NCI-H128 (cell line): ENCODE measurements around the gene PSMB11.

Source experiments
- DNase-seq: peaks from one replicate; lab custom pipeline; 2025; ENCODE audit not compliant: unreplicated experiment; lab: John Stamatoyannopoulos, UW

Gene PSMB11

DNA sequence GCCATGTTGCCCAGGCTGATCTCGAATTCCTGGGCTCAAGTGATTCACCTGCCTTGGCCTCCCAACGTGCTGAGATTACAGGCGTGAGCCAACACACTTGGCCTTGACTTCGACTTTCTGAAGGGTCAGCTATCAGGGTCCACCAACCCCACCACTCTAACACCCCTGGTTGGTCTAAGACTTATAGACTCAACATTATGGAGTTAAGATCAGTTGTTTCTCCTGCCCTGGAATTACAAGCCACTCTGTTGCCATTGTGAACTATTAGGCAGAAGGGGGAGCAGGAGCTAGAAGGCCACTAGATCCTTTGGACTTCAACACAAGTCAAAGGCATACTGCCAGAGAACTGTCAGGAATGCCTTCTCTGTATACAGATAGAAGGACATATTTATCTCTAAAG lies 1.9 kb upstream of the PSMB11 start:
- no peak for DNase-seq

DNA sequence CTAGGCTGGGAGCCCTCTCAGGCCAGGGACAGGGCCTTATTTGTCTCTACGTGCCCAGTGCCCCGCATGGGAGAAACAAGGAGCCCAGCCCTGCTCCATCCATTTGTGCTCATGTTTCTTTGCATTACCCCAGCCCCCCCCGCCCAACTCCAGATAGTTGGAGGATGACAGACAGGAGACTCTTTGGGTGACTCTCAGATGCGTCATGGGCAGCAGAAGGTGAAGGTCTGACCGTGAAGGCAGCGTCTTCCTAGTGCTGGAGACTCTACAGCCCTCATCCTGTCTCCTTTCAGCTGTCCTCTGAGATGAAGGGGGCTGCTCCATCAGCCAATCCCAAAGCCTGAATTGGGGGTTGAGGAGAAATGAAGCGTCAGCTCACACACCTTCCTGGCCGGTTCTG lies 283 bp upstream of the PSMB11 start:
- no peak for DNase-seq

DNA sequence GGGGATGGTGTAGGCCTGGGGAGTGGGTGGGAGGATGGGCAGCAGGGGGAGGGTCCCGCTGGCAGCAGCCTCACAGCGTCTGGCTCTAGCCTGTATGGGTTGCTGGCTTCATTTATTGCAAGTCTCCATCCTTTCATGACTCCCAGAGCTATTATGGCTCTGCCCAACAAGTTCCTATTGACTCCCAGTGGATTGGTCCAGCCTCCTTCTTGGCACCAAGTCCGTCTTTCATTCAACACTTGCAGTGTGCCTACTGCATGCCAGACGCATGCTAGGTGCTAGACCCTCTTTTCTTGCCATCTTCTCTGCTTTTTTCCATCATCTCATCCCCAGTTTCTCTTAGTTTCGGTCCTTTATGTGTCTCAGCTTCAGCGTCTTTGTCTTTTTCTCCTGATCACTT lies 1.1 kb downstream of the PSMB11 start:
- no peak for DNase-seq

DNA sequence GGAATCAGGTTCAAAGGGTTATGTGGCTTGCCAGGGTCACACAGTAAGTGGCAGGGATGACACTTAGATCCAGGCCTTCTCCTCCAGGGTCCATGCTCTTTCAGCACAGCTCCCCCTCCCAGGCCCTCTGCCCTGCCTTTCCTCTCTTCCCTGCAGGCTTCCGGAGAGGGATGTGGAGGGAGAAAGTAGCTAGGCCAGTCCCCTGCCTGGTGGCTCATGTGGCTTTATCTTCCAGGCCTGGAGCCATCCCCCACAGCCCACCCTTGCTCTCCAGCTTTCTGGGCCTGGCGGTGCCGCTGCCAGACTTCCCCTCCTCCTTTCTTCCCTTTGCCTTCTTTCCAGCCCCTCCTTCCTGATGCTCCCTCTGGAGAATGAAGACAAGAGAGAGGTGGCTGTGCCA lies 1.7 kb downstream of the PSMB11 start:
- DNase-seq: no peak

DNA sequence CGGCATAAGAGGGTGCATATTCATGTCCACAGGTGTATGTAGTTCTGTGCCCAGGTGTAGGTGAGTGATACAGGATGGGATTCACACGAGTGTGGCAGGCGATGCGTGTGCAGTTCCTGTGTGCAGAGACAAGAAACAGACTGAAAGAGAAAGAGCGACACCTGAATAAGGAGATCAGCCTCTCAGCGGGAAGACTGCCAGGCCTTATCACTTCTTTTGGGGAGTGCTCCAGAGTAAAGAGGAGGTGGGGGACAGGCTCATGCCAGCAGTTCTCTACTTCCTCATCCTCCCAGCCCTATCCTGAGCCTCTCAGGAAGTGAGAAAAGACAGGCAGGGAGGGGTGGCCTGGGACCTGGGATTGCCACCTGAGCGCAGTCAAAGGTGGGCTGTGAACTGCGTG lies 2.8 kb downstream of the PSMB11 start:
- DNase-seq: no peak

DNA sequence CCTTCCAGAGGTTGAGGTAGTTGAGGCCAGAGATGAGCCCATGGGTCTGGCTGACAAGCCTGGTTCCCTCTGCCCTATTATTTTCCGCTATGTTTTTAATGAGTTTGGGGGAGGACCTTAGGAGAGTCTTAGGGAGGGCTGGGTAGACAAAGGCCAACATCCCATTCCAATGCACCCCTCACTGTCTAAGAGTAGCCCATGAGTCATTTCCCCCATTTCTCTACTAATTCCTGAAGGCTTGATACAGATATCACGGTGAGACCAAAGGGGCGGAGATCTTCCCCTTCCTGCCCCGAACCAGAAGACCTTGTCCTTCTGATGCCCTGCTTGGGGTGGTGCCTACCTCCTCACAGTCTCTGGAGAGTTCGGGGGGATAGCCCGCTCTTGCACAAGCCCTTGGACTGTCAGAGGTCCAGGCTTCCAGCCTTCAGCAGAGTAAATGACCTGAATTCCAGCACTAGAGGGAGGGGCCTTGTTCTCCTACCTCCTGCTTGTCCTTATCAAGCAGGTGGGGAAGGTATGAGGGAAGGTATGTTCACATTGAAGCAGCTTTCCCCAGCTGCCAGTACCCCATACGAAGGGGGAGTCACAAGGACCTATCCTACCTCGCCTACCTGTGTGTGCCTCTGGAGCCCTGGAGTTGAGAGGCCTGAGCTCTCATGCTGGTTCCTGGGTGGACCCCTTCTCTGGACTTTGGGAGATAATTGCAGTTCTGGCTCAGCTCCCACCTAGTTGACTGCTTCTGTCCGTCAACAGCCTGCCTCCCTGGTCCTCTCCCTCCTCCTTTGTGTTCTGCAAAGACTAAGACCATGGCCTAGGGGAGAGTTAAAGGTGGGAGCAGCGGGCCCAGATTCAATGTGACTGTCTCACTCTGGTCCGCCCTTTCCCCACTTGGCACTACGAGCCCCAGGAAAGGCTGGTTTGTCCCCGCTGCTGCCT lies 3.7 kb downstream of the PSMB11 start:
- no peak for DNase-seq

DNA sequence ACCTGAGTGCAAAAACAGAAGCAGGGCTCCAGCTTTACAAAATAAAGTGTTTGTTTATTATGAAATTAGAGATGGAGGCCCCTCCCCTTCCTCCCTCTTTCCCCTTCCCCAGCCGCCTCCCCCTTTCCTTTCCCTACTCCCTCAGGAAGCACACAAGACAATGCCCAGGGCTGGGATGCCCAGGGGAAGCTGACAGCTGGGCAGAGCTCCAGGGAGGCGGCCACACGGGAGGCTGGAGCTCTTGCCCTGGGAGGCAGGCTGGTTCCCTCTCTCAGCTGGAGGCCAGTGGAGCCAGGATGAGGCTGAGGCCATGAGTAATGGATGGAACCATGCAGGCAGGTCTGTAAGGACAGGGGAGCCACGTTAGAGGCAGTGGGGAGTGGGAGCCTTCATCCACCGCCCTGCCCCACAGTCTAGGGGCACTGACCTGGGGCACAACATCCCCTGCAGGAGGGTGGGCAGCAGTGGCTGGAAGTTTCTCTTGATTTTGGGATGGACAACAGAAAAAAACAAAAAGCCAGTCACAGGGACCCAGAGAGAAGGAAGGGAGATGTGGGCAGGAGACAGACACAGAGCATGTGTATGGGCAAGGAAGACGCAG lies 5.1 kb downstream of the PSMB11 start:
- DNase-seq: no peak

DNA sequence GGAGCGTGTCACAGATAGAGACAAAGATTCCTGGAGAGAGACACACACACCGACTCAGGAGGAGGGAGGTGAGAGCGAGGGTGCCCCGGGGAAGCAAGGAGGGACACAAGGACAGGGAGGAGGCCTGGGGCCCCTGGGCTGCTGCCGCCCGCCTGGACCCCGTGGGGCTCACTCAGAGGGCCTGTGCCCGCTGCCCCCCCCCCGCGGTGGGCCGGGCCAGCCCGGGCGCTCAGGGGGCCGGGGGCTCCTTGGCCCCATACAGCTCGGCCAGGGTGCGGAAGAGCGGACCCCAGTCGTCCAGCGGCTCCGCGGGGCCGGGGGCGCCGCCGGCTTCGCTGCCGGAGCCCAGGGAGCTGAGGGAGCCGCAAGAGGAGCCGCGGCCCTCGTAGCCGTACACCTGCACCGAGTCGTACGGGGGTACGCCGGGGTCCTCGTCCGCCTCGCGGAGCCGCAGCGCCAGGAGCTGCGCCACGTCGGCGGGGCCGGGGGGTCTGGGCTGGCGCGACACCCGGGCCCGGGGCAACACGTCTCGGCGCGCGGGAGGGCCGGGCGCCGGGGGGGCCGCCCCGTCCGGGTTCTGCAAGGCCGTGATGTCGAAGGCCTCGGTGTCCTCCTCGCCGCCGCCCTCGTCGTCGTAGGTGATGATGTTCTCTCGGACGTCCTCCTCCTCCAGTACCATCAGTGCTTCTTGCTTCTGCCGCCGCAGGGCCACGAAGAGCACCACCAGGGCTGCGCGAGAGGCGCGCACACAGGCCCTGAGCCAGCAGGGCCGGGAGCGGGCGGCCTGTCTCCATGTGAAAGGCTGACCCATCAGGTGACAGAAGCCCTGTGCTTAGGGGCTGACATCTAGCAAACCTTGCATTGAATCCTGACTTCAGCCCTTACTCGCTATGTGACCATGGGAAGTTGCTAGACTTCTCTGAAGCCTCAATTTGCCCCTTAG lies 6.0 kb downstream of the PSMB11 start:
- no peak for DNase-seq

DNA sequence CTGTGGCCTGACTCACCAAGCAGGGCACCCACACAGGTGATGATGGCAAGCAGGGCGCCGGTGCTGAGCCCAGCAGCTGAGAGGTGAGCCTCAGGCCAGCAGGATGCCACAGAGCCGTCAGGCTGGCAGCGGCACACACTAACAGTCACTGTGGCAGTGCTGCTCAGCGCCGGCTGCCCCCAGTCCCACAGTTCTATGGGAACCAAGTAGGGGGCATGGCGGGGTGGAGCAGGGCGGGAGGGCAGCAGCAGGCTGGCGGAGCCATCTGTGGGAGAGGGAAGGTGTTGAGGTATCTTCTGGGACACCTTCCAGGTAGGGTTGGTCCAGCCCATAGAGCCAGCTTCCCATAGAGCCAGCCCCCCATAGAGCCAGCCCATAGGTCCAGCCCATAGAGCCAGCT lies 7.0 kb downstream of the PSMB11 start:
- no peak for DNase-seq

DNA sequence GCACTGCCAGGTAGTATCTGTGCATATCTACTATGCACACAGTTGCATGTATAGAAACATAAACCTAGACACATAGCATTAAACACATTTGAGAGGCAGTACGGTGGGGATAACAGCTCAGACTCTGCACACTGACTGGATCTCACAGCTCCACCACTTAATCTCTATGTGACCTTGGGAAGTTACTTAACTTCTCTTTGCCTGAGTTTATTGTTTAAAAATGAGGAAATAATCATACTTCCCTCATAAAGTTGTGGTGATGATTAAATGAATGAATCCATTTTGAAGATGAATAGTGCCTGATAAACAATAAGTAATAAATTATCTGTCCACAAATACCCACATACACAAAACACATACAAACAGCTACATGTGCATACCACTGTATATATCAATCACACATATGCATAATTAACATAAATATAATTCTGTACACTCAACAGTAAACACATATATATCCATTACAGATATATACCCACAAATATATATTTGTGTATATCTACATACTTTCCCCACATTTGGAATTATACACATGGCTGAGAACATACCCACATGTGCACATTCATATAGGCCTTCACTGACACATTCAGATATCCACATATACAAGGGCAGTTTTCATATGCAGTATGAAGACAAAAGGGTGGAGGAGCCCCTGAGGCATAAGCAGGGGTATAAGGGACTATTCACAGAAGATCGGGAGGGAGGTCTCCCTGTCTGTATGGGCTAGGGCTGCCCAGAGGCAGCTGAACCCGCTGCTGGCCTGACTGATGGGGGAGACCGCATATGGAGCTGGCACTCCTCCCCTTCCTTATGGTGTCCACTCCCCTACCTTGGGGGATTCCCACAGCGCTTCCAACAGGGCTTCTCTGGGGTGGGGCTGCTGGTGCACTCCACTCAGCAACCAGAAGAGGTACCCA lies 9.4 kb downstream of the PSMB11 start:
- no peak for DNase-seq

DNA sequence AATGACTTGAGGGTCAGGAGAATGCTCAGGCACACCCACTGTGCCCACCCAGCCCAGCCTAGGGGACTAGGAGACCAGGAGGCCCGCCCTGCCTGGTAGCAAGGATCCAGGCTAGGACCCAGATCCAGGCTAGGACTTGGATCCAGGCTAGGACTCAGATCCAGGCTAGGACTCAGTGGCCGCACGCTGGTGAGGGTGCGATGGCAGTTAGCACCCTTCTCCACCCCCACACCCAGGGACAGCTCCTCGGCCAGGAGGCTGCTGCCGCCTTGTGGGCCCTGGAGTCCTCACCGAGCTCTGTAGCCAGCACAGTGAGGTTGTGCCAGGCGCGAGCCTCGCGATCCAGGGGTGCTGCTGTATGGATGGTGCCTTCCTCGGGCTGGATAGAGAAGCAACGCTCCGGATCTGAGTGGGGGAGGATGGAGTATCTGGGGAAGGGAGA lies 10.2 kb downstream of the PSMB11 start:
- no peak for DNase-seq

DNA sequence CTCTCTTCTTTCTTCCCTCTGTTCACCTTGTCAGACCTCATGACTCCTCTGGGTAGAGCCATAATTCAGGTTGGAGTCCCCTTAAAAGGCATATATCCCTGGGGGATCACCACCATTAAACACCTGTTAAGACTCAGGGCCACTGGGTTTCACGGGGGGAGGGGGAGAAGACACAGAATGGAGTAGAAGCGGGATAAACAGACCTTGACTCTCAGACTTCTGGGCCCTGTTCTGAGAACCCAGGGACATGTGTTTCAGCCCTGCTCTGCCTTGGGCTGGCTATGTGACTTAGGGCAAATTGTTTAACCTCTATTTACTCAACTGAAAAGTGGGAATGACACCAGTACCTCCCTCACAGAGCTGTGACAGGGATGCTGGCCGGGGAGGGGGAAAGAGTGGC lies 10.7 kb downstream of the PSMB11 start:
- no peak for DNase-seq

DNA sequence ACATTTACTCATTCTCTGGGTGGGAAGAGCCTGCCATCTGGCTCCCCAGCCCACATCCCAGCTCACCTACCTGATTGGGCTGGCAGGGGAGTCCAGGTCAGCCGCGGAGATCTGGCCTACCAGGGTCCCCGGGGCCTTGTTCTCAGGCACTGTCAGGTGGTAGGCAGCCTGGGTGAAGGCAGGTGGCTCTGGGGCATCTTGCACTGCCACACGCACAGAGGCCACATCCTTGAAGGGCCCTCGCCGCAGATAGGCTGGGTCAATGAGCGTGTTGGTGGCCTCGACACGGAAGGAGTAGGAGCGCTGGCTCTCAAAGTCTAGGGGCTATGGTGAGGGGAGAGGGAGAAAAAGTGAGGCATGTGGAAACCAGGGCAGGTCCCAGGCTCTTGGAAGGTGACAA lies 11.4 kb downstream of the PSMB11 start:
- no peak for DNase-seq

DNA sequence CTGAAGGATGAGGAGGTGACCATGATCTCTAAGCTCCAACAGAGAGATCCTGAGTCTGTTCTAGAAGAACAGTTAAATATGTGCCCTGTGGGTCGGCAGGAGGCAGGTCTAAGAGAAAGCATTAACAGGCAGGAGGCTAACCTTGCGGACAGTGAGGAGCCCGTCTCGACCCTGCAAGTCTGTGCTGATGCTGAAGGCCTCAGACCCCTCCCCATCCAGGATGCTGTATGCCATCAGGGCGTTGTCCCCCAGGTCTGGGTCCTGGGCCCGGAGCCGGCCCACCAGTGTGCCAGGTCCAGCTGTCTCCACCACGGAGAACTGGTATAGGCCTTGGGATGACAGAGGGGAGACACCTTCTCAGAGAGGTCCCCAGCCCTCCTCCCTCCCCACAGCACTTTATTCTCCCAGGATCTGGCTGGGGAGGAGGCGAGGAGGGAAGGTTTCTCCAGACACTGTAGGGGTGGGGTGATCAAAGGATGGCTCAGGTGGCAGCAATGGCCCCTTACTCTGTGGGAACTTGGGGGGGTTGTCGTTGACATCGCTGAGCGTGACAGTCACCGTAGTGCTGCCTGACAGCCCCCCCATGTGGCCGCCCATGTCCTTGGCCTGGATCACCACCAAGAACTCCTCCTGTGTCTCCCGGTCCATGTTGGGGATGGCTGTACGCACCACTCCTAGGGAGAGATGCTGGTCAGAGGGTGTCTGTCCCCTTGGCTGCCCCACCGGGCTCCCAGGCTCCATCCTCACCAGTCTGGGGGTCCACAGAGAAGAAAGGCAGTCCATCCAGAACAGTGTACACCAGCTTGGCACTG lies 12.2 kb downstream of the PSMB11 start:
- DNase-seq: no peak

DNA sequence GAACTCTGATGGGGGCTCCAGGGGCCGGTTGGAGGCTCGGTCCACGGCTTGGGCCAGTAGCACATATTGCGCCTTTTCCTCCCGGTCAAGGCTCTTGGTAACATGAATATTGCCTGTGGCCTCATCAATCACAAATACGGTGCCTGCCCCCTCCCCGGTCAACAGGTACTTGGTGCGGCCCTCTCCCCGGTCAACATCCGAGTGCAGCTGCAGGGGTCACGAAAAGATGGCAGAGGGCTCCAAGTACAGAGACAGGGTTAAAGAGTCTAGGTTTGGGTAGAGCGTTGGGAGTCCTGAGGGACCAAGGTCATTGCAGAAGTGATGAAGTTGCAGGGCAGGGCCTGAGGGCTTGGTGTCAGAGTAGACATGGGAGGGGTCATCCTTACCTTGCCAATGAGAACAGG lies 13.1 kb downstream of the PSMB11 start:
- DNase-seq: no peak

DNA sequence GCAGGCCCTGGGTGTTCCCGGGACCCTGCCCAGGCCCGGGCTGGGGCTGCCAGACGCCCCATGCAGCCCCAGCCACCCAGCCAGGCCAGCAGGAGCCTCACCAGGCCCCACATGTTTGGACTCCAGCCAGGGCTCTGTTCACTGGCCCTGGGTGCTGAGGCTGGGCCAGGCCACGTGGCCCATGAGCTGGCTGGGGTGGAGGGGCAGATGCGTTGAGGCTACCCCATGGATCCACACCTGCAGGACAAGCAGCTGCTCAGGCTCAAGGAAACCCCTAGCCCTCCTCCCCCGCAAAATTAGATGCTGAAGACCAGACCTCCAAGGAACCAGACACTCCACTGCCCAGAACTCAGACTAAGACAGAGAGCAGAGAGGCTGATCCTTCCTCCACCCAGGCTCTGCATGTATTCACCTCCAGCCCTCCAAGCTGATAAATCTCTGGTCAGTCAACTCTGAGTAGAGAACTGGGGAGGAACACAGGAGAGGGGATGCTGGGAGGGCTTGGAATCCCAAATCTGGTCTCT lies 13.7 kb downstream of the PSMB11 start:
- no peak for DNase-seq

DNA sequence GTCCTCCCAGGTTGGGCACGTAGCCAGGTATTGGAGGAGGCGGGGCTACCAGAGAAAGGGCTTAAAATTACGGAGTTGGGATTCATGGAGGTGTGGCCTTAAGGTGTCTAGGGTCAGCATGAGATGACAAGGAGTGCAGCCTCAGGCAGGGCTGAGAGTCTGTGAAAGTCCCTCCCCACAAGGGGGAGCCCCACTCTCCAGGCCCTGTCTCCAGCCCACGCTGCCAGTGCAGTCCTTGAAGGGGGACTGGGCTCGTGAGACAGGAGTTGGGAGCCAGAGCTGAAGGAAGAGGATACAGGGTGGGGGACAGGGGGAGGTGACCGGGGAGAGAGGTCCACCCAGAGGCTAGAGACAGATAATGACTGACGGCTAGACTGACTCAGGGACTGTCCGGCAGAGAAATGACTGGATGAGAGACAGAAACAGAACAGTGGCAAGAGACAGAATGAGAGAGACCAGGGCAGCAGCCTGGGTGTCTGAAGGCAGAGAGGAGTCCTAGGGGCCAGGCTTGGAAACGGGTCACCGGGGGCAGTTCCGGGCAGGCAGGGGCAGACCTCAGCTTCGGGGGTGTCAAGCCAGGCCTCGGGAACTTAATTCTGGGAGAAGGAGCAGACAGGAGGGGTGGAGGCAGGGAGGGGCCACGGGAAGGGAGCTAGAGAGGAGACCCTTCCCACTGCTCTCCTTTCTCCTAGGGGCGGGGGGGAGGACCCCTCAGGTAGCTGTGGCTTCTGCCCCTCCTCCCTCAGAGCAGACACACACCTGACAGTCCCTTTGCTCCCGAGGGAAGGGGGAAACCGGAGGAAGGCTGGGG lies 14.3 kb downstream of the PSMB11 start:
- DNase-seq: no peak

DNA sequence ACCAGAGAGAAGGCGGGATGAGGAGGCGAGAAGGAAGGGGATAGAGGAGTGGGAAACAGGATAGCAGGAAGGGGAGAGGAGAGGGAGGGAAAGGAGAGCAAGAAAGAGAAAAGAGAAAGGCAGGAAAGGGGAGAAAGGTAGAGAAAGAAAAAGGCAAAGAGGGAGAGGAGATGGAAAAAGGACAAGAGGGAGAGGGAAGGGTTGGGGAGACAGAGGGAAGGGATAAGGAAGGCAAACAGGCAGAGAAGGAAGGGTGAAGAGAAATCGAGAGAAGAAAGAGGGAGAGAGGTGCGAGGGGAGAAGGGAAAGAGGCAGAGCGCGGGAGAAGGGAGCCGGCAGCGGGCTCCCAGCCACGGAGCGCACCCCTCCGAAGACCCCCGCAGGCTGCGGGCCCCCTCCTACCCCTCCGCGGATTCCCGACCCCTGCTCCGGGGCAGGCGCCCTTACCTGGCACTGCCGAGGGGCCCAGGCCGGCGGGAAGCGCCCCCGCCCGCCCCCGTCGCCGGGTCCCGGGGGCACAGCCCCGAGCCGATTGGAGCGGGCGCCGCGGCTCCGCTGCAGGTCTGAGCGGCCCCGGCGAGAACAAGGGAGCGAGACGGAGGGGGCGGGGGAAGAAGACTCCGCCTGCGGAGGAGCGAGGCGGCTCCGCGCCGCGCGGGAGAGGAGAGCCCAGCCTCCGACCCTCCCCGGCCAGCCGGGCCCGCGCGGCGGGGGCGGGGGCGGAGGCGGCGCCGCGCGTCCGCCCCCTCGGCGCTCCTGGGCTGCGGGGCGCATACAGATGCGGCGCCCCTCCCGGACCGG lies 15.1 kb downstream of the PSMB11 start, which contains the start of gene CDH24:
CDH24 (minus strand) TSS at position 565 of the 801 bp plus-strand sequence. CDS start 1,787 bp downstream, outside the sequence.
- no peak for DNase-seq
